Nephron (organoid): Measurements from ENCODE around the gene GPC3.

Experiments used
- H3K27ac Mint-ChIP-seq, 3 experiments: 2 replicates each; pipeline ENCODE4 v1.8.0; 2020; ENCODE audit warnings: mixed read lengths in 3 of 3, mild to moderate bottlenecking in 2 of 3, moderate library complexity in 1 of 3
- H3K27me3 Mint-ChIP-seq: 2 replicates; pipeline ENCODE4 v1.8.0; 2021; ENCODE audit warnings: low read depth, mild to moderate bottlenecking, moderate library complexity, mixed read lengths
- H3K36me3 Mint-ChIP-seq: 2 replicates; pipeline ENCODE4 v1.8.0; 2020; ENCODE audit warnings: low read depth, mixed read lengths
- H3K4me1 Mint-ChIP-seq: 2 replicates; pipeline ENCODE4 v1.8.0; 2020; ENCODE audit warnings: mixed read lengths
- H3K4me3 Mint-ChIP-seq, 3 experiments: 2 replicates each; pipeline ENCODE4 v1.8.0; 2020; ENCODE audit warnings: mild to moderate bottlenecking in 3 of 3, mixed read lengths in 3 of 3, moderate library complexity in 2 of 3
- H3K9me3 Mint-ChIP-seq: 2 replicates; pipeline ENCODE4 v1.8.0; 2020; ENCODE audit warnings: mixed read lengths
- TF ChIP-seq, protein P1 (sequence below), 3 experiments: fragments of 200-600 bp; sonication (generic); IDR thresholded peaks; one replicate each; pipeline ENCODE4 v1.5.0; 2021; ENCODE audit warnings: antibody characterized with exemption in 3 of 3; ENCODE audit not compliant: unreplicated experiment in 3 of 3

Gene GPC3

DNA sequence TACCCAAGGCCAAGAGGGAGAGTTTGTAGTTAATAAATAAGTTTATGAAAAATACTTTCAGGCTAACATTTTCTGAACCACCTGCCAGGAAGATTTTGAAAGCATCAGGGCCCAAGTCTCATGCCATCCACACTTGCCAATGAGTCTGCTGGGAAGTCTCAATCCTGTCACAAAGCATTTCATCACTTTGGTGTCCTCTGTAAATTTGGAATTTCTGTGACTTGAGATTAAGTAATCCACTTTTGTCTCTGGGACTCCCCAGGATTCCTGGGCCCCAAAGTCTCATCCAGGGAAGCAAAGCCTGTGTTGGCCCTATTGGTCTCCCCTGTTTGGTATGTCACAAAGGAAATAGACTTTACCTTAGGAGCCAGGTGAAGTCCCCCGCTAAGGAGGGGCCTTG is 470.9 kb downstream of the GPC3 start:
- Mint-ChIP-seq H3K9me3 (peaks cover 4% of the 10 kb centered on the region), H3K27ac (no peak overlapping the region), H3K27me3 (no peaks in the 10 kb centered on the region), H3K36me3 (no peaks in the 10 kb centered on the region), H3K4me1 (peaks cover 21% of the 10 kb centered on the region), H3K4me3 (no peak overlapping the region)
- TF ChIP-seq, protein P1, sequence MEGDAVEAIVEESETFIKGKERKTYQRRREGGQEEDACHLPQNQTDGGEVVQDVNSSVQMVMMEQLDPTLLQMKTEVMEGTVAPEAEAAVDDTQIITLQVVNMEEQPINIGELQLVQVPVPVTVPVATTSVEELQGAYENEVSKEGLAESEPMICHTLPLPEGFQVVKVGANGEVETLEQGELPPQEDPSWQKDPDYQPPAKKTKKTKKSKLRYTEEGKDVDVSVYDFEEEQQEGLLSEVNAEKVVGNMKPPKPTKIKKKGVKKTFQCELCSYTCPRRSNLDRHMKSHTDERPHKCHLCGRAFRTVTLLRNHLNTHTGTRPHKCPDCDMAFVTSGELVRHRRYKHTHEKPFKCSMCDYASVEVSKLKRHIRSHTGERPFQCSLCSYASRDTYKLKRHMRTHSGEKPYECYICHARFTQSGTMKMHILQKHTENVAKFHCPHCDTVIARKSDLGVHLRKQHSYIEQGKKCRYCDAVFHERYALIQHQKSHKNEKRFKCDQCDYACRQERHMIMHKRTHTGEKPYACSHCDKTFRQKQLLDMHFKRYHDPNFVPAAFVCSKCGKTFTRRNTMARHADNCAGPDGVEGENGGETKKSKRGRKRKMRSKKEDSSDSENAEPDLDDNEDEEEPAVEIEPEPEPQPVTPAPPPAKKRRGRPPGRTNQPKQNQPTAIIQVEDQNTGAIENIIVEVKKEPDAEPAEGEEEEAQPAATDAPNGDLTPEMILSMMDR (IDR thresholded peaks at IDR 0.05; ENCODE audit: unreplicated experiment in 3 of 3): no peak

DNA sequence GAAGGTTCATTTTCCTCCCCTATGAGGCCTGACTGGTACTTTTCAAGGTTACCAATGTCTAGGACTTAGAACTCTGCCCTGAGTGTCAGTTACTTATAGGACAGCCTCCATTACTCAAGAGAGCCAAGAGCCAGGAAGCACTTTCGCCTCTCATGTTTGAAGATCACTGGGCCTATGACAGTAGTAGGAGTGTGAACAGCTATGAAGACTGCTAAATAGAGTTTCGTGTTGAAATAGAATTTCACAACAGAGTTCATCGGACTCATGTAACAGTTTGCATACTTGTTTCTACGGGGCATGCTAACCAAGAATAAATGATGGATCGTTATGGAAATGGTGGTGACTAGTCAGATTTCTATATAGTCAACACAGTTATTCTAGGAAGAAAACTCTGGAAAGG is 472.3 kb downstream of the GPC3 start:
- TF ChIP-seq, protein P1 (IDR thresholded peaks at IDR 0.05; ENCODE audit: unreplicated experiment in 3 of 3): no peak
- no peak overlapping the region for H3K4me3 Mint-ChIP-seq
- H3K9me3 Mint-ChIP-seq: peaks cover 2% of the 10 kb centered on the region
- H3K27me3 Mint-ChIP-seq: no peaks in the 10 kb centered on the region
- H3K4me1 Mint-ChIP-seq: peaks cover 21% of the 10 kb centered on the region
- H3K27ac Mint-ChIP-seq: peak overlapping the region in 2 of 3 experiments; percentile 11 to 33
- no peaks in the 10 kb centered on the region for H3K36me3 Mint-ChIP-seq

DNA sequence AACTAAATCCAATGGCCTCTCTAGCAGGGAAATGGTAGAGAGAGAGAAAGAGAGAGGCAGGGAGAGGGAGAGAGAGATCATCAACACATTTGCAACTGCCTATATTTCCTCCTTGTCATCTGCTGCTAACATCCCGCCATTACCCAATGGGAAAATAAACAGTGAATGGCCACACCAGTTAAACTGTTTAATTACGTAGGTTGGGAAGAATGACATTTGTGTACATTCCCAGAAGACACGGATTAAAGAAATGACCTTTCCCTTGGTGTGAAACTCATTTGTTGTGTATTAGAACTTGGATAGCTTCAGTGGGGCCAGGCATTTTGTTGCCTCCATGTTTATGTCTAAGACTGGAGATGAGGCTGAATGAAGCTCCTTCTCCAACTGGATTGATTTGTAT is 474.4 kb downstream of the GPC3 start:
- TF ChIP-seq, protein P1 (IDR thresholded peaks at IDR 0.05; ENCODE audit: unreplicated experiment in 3 of 3): no peak
- no peaks in the 10 kb centered on the region for H3K36me3 Mint-ChIP-seq
- peaks cover 6% of the 10 kb centered on the region for H3K9me3 Mint-ChIP-seq
- no peak overlapping the region for H3K4me3 Mint-ChIP-seq
- H3K4me1 Mint-ChIP-seq: peaks cover 21% of the 10 kb centered on the region
- peak overlapping the region in 1 of 3 experiments; percentile 52 for H3K27ac Mint-ChIP-seq
- no peaks in the 10 kb centered on the region for H3K27me3 Mint-ChIP-seq

DNA sequence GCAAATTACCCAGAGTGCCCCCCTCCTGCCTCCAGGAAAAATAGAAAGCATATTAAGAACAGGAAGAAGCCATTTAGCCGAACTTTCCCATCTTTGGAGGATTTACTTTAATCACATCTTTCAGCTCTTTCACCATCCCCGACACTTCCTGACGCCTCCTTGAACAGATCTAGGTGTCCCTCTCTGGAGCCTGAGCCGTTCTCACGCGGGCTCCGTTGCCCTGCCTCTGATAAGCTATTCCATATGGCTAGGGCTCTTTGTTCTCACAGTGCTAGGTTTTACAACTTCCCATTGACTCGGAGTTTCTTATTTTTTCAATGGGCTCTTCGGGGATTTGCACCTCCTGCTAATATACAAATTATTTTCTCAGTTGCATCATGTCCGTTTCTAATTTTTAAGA is 488.0 kb downstream of the GPC3 start:
- H3K36me3 Mint-ChIP-seq: no peaks in the 10 kb centered on the region

DNA sequence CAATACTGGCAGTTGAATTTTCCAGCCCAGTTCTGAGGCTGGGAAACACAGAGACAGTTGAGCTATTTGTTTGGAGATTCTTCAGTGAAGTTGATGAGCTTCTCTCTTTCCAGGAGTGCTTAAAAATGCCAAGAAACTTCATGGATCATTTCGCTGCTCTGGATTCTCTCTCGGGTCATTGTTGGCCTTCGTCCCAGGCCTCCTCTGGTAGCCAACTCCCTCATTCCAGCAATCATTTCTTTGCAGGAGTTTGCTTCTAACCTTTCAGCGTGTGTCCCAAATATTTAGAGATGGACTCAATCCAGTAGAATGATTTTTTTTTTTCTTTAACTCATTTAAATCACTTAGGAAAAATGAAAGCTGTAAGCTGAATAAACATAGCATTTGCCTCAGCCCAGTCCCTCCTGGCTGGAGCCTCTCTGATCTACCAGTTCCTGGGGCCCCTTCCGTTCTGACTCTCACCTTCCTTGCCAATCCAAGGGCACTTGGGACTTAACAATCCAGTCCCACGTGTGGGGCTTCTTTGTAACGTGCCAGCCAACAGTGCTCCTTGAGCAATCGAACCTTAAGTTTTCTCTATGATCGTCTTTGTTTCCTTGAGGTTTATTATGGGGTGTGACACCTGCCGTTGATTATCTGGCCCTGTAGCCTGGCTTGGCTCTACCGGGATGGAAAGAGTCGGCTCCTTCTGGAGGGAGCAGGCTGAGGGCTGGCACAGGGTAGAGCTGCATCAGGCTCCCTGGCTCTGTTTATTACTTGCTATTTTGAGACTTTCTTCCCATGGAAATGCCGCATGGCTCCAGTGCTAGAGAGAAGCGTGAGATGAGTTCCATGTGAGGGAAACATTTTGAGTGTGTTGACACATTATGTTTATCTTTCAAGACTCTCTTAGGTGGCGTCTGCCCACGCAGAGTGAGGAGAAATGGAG is 489.7 kb downstream of the GPC3 start:
- Mint-ChIP-seq H3K4me1 (peaks cover 45% of the 10 kb centered on the region), H3K4me3 (peak overlapping the region in 2 of 3 experiments; percentile 21 to 57), H3K27me3 (peaks cover 5% of the 10 kb centered on the region), H3K9me3 (no peaks in the 10 kb centered on the region), H3K36me3 (no peaks in the 10 kb centered on the region), H3K27ac (peak overlapping the region; percentile 58 to 92 (median 84))
- TF ChIP-seq, protein P1 (IDR thresholded peaks at IDR 0.05; ENCODE audit: unreplicated experiment in 3 of 3): no peak

More for the DNA sequence above, 488.0 kb downstream of the GPC3 start:
- H3K27ac Mint-ChIP-seq: peak overlapping the region; percentile 57 to 88 (median 82)
- H3K27me3 Mint-ChIP-seq: peaks cover 5% of the 10 kb centered on the region
- H3K4me3 Mint-ChIP-seq: peak overlapping the region in 2 of 3 experiments; percentile 16 to 26
- peaks cover 34% of the 10 kb centered on the region for H3K4me1 Mint-ChIP-seq
- no peaks in the 10 kb centered on the region for H3K9me3 Mint-ChIP-seq
- TF ChIP-seq, protein P1 (IDR thresholded peaks at IDR 0.05; ENCODE audit: unreplicated experiment in 3 of 3): no peak
